B cell (primary cell): ENCODE results near the gene ZNF775. TPM values are rescaled to one million over a fixed set of nuclear protein-coding genes. Genes with fewer than 3 reads are reported as not detected.

Experiments
- ATAC-seq: fragments of 200-7000 bp; cut with Tn5 transposase; one replicate; pipeline ENCODE4 v1.10.0; 2021; ENCODE audit warnings: low read depth, mild to moderate bottlenecking, moderate number of reproducible peaks, moderate library complexity
- CTCF ChIA-PET: fragments of 350-600 bp; sonication (Branson Sonifier 250); formaldehyde crosslinking; loops from one replicate; lab custom pipeline; 2021; ENCODE audit warnings: antibody characterized with exemption, inconsistent platforms; lab: Charles Lee
- POLR2A ChIA-PET: fragments of 350-600 bp; sonication (Branson Sonifier 250); formaldehyde crosslinking; loops from one replicate; lab custom pipeline; 2021; ENCODE audit warnings: antibody characterized with exemption; lab: Charles Lee
- DNase-seq: peaks from one replicate; pipeline ENCODE4 v3.0.0; 2013
- H2AFZ ChIP-seq: 2 replicates; pipeline ENCODE4 v1.6.1; 2012; ENCODE audit warnings: mild to moderate bottlenecking, low read depth, low read length; ENCODE audit not compliant: insufficient read depth, poor library complexity, severe bottlenecking
- H3K27ac ChIP-seq, 2 donors: 1 replicate in 1 of 2; 2 replicates in 1 of 2; pipeline ENCODE4 v1.5.1; 2012 to 2013; ENCODE audit warnings: low read length in 2 of 2, mild to moderate bottlenecking in 2 of 2, moderate library complexity in 1 of 2
- H3K27me3 ChIP-seq, 4 experiments: fragments of 200-600 bp in 1 of 4; sonication (generic) in 1 of 4; replicated peaks in 1 of 4; 1 replicate in 2 of 4; 2 replicates in 2 of 4; pipeline versions ENCODE4 v1.6.1 to v1.7.0; 2013 to 2016; ENCODE audit warnings: low read length in 3 of 4, mild to moderate bottlenecking in 2 of 4, mixed read lengths in 1 of 4, moderate library complexity in 1 of 4; ENCODE audit not compliant: insufficient read depth in 4 of 4, control insufficient read depth in 3 of 4; ENCODE audit errors: control extremely low read depth in 1 of 4
- H3K36me3 ChIP-seq, 2 experiments: replicated peaks in 1 of 2; 1 replicate in 1 of 2; 2 replicates in 1 of 2; pipeline versions ENCODE4 v1.6.1 to v1.7.1; 2013; ENCODE audit warnings: low read length in 1 of 2; ENCODE audit not compliant: insufficient read depth in 2 of 2, control insufficient read depth in 1 of 2; ENCODE audit errors: control extremely low read depth in 1 of 2, extremely low read depth in 1 of 2
- H3K4me1 ChIP-seq, 2 donors: fragments of 200-600 bp in 1 of 2; sonication (generic) in 1 of 2; 1 replicate in 1 of 2; 2 replicates in 1 of 2; pipeline versions ENCODE4 v1.5.1 to v1.6.1; 2013 to 2017; ENCODE audit warnings: low read length in 2 of 2; ENCODE audit not compliant: control insufficient read depth in 2 of 2, insufficient read depth in 2 of 2
- H3K4me2 ChIP-seq: replicated peaks from 2 replicates; pipeline ENCODE3; 2012; ENCODE audit warnings: mild to moderate bottlenecking, low read depth, low read length; ENCODE audit not compliant: poor library complexity, severe bottlenecking
- H3K4me3 ChIP-seq, 5 experiments: fragments of 200-600 bp in 1 of 5; sonication (generic) in 1 of 5; 1 replicate in 3 of 5; 2 replicates in 2 of 5; pipeline versions ENCODE4 v1.5.1 to v1.7.0; 2011 to 2016; ENCODE audit warnings: low read length in 4 of 5, mild to moderate bottlenecking in 4 of 5, low read depth in 2 of 5, control low read depth in 1 of 5, moderate library complexity in 1 of 5; ENCODE audit not compliant: insufficient read depth in 1 of 5; ENCODE audit errors: control extremely low read depth in 1 of 5, extremely low read depth in 1 of 5
- H3K79me2 ChIP-seq: fragments of 200-600 bp; sonication (generic); one replicate; pipeline ENCODE4 v1.6.0; 2016; ENCODE audit warnings: low read length; ENCODE audit not compliant: control insufficient read depth, insufficient read depth
- H3K9ac ChIP-seq: fragments of 200-600 bp; sonication (generic); 2 replicates; pipeline ENCODE4 v1.6.1; 2017; ENCODE audit warnings: mild to moderate bottlenecking, low read length, moderate library complexity
- H3K9me3 ChIP-seq, 3 donors: one replicate each; pipeline versions ENCODE4 v1.6.1 to v1.7.1; 2013; ENCODE audit warnings: low read length in 2 of 3; ENCODE audit not compliant: control insufficient read depth in 2 of 3, insufficient read depth in 1 of 3; ENCODE audit errors: control extremely low read depth in 1 of 3
- H4K20me1 ChIP-seq: 2 replicates; pipeline ENCODE4 v1.6.0; 2012; ENCODE audit warnings: mild to moderate bottlenecking, low read length; ENCODE audit not compliant: insufficient read depth, control insufficient read depth, poor library complexity, severe bottlenecking
- H3K27ac Mint-ChIP-seq: one replicate; pipeline ENCODE4 v1.8.0; 2021; ENCODE audit warnings: mixed read lengths
- H3K27me3 Mint-ChIP-seq: one replicate; pipeline ENCODE4 v1.8.0; 2021; ENCODE audit warnings: mixed read lengths
- H3K4me1 Mint-ChIP-seq: one replicate; pipeline ENCODE4 v1.8.0; 2021; ENCODE audit warnings: mixed read lengths
- H3K4me3 Mint-ChIP-seq: one replicate; pipeline ENCODE4 v1.8.0; 2021; ENCODE audit warnings: mixed read lengths
- H3K9me3 Mint-ChIP-seq: one replicate; pipeline ENCODE4 v1.8.0; 2022; ENCODE audit warnings: mixed read lengths; ENCODE audit not compliant: insufficient read depth
- EZH2 ChIP-seq: IDR thresholded peaks from 2 replicates; pipeline ENCODE4 v1.6.1; 2012; ENCODE audit warnings: borderline replicate concordance, low read depth, mild to moderate bottlenecking, moderate library complexity, low read length; ENCODE audit not compliant: insufficient read depth, poor library complexity, severe bottlenecking
- WGBS: methylation state at CpG from one replicate; pipeline ENCODE4 v1.1.5; 2013; ENCODE audit warnings: missing lambda C conversion rate; ENCODE audit not compliant: insufficient coverage; 5-methylcytosine and 5-hydroxymethylcytosine counted together
- intact Hi-C: fragments of 100-400 bp; cut with micrococcal nuclease; formaldehyde crosslinking; loops from one replicate; pipeline ENCODE4 v1.10.0; 2022
- polyA plus RNA-seq: library from polyadenylated mRNA; depleted of rRNA; stranded (reverse); fragments of >200 nt; gene quantifications from 2 replicates; pipeline ENCODE4 v1.2.3, GENCODE V29; 2012
- total RNA-seq, 2 donors: library from RNA; stranded (reverse); fragments of 120-200 nt in 1 of 2; gene quantifications; 1 replicate in 1 of 2; 2 replicates in 1 of 2; pipeline versions ENCODE4 v1.2.3 to v1.2.4, GENCODE V29; 2013 to 2022
- TF ChIP-seq, protein P1 (sequence below): fragments of 200-600 bp; IDR thresholded peaks from one replicate; pipeline ENCODE4 v1.8.0; 2022; ENCODE audit warnings: antibody characterized with exemption, mild to moderate bottlenecking

The ZNF775 gene
- total and polyA plus RNA-seq, 2 donors (not counting 1 experiment from before 2014, with no cell fraction given) = 4.2 to 12.1 TPM

DNA sequence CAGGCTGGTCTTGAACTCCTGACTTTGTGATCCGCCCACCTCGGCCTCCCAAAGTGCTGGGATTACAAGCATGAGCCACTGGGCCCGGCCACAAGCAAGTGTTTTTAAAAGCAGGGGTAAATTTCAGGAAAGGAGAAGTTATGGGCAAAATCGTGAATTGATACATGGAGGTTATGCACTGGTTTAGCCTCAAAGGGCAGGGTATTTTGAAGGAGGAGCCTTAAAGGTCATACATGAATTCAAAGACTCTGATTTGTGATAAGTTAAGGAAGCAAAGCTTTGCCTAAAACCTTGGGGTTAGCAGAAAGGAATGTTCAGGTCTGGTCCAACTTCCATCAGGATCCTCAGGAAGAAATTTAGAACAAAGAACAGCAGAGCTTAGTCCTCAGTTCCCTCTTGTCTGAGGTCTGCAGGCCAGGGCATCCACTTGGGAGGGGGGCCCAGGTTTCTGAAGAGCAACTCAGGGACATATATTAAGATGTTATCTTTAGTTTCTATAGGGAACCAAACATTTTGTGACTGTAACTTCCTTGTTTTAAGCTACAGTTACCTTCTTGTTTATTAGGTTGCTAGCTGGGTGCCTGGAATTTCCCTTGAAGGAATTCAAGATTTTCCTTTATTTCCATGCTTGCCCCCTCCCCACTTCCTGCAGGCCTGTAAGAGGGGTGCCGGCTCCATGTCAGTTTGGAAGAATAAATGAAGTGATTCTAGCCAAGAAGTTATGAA lies 13.3 kb upstream of the ZNF775 start:
- POLR2A ChIA-PET = interaction anchor here (0.6 to 6.6 kb wide), 6 partner anchors 9 to 51 kb away, joined by 3 to 120 read pairs (median 4); partner anchors contain the start of genes ACTR3C, LRRC61 and ZNF775
- H3K4me2 ChIP-seq = peak overlapping the region; percentile 70

More for the DNA sequence above, 13.3 kb upstream of the ZNF775 start:
- peak overlapping the region in 1 of 5 experiments; percentile 22 for H3K4me3 ChIP-seq
- Mint-ChIP-seq H3K9me3 (no peaks in the 10 kb centered on the region), H3K27ac (peak overlapping the region; percentile 100), H3K27me3 (no peaks in the 10 kb centered on the region), H3K4me3 (peak overlapping the region; percentile 87), H3K4me1 (peaks cover 74% of the 10 kb centered on the region)
- peaks cover 14% of the 10 kb centered on the region for H3K79me2 ChIP-seq
- intact Hi-C loops = loop anchor here (1.0 to 10.0 kb wide), 3 partner anchors 9 to 659 kb away; partner anchors contain the start of genes ABCB8, ATG9B and ZNF775
- peaks cover 0 to 11% of the 10 kb centered on the region in 2 experiments for H3K36me3 ChIP-seq
- 29% methylated on average over 3 of the region's 5 CpGs for WGBS
- DNase-seq (peak; percentile 85), ATAC-seq (peak; percentile 22)
- H3K4me1 ChIP-seq = peaks cover 64 to 73% of the 10 kb centered on the region in 2 donors
- H3K27ac ChIP-seq = peak overlapping the region; percentile 98 to 99
- H2AFZ ChIP-seq = no peak overlapping the region
- H3K9ac ChIP-seq = peak overlapping the region; percentile 60
- TF ChIP-seq EZH2 = no peak
- TF ChIP-seq, protein P1, sequence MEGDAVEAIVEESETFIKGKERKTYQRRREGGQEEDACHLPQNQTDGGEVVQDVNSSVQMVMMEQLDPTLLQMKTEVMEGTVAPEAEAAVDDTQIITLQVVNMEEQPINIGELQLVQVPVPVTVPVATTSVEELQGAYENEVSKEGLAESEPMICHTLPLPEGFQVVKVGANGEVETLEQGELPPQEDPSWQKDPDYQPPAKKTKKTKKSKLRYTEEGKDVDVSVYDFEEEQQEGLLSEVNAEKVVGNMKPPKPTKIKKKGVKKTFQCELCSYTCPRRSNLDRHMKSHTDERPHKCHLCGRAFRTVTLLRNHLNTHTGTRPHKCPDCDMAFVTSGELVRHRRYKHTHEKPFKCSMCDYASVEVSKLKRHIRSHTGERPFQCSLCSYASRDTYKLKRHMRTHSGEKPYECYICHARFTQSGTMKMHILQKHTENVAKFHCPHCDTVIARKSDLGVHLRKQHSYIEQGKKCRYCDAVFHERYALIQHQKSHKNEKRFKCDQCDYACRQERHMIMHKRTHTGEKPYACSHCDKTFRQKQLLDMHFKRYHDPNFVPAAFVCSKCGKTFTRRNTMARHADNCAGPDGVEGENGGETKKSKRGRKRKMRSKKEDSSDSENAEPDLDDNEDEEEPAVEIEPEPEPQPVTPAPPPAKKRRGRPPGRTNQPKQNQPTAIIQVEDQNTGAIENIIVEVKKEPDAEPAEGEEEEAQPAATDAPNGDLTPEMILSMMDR = no peak
- H3K27me3 ChIP-seq = no peaks in the 10 kb centered on the region
- H4K20me1 ChIP-seq = peaks cover 8% of the 10 kb centered on the region
- H3K9me3 ChIP-seq = no peaks in the 10 kb centered on the region
- CTCF ChIA-PET = interaction anchor here (0.8 to 7.3 kb wide), 9 partner anchors 9 to 73 kb away, joined by 3 to 71 read pairs (median 5); a partner anchor contains a TSS
